Mesenchymal stem cell (in vitro differentiated cells and primary cell): ENCODE measurements around the gene GNA12.

Experiments
- DNase-seq: peaks from one replicate; pipeline ENCODE4 v3.0.0-alpha.2; 2013
- H2AFZ ChIP-seq: one replicate; pipeline ENCODE4 v1.6.1; 2013; ENCODE audit warnings: low read depth, mild to moderate bottlenecking, control low read depth, inconsistent platforms, low read length, moderate library complexity
- H2AK5ac ChIP-seq: 2 replicates; pipeline ENCODE4 v1.6.1; 2013; ENCODE audit warnings: low read length, moderate library complexity, mild to moderate bottlenecking, inconsistent platforms; ENCODE audit not compliant: severe bottlenecking
- H2BK120ac ChIP-seq: one replicate; pipeline ENCODE4 v1.6.1; 2013; ENCODE audit warnings: low read depth, mild to moderate bottlenecking, inconsistent platforms, low read length, moderate library complexity
- H2BK12ac ChIP-seq, 2 experiments: one replicate each; pipeline ENCODE4 v1.6.1; 2013; ENCODE audit warnings: inconsistent platforms in 2 of 2, low read length in 2 of 2, mild to moderate bottlenecking in 2 of 2, moderate library complexity in 2 of 2, control low read depth in 1 of 2
- H2BK15ac ChIP-seq: one replicate; pipeline ENCODE4 v1.6.1; 2013; ENCODE audit warnings: mild to moderate bottlenecking, low read depth, inconsistent platforms; ENCODE audit not compliant: poor library complexity, severe bottlenecking
- H2BK5ac ChIP-seq: 2 replicates; pipeline ENCODE4 v1.6.1; 2013; ENCODE audit warnings: low read depth, mild to moderate bottlenecking, low read length, control low read depth, inconsistent platforms; ENCODE audit not compliant: poor library complexity, severe bottlenecking
- H3K14ac ChIP-seq, 2 experiments: one replicate each; pipeline ENCODE4 v1.6.1; 2013; ENCODE audit warnings: inconsistent platforms in 2 of 2, low read length in 2 of 2, control low read depth in 1 of 2, mild to moderate bottlenecking in 1 of 2, moderate library complexity in 1 of 2
- H3K18ac ChIP-seq, 2 experiments: one replicate each; pipeline ENCODE4 v1.6.1; 2013; ENCODE audit warnings: inconsistent platforms in 2 of 2, low read length in 2 of 2, control low read depth in 1 of 2, low read depth in 1 of 2, mild to moderate bottlenecking in 1 of 2
- H3K23ac ChIP-seq, 2 experiments: one replicate each; pipeline ENCODE4 v1.6.1; 2013; ENCODE audit warnings: inconsistent platforms in 2 of 2, low read length in 2 of 2, mild to moderate bottlenecking in 2 of 2, moderate library complexity in 2 of 2, control low read depth in 1 of 2
- H3K27ac ChIP-seq: 2 replicates; pipeline ENCODE4 v1.5.1; 2013; ENCODE audit warnings: mild to moderate bottlenecking, moderate library complexity, low read length, control low read depth, inconsistent platforms; ENCODE audit not compliant: poor library complexity, severe bottlenecking
- H3K27me3 ChIP-seq, 2 experiments: 2 replicates each; pipeline versions ENCODE4 v1.6.1 to v1.7.0; 2013; ENCODE audit warnings: low read length in 2 of 2, mild to moderate bottlenecking in 2 of 2, moderate library complexity in 2 of 2, control low read depth in 1 of 2, inconsistent platforms in 1 of 2; ENCODE audit not compliant: control insufficient read depth in 1 of 2, insufficient read depth in 1 of 2
- H3K36me3 ChIP-seq, 2 experiments: 2 replicates each; pipeline versions ENCODE4 v1.6.1 to v1.7.0; 2013; ENCODE audit warnings: low read length in 2 of 2, control low read depth in 1 of 2, inconsistent platforms in 1 of 2, low read depth in 1 of 2, mild to moderate bottlenecking in 1 of 2; ENCODE audit not compliant: insufficient read depth in 2 of 2, control insufficient read depth in 1 of 2
- H3K4ac ChIP-seq, 2 experiments: one replicate each; pipeline ENCODE4 v1.6.1; 2013; ENCODE audit warnings: inconsistent platforms in 2 of 2, low read length in 2 of 2, mild to moderate bottlenecking in 2 of 2, moderate library complexity in 2 of 2, control low read depth in 1 of 2, low read depth in 1 of 2
- H3K4me1 ChIP-seq: 2 replicates; pipeline ENCODE4 v1.6.1; 2013; ENCODE audit warnings: low read depth, low read length, control low read depth; ENCODE audit not compliant: control insufficient read depth, insufficient read depth
- H3K4me2 ChIP-seq: 2 replicates; pipeline ENCODE4 v1.6.1; 2013; ENCODE audit warnings: low read length, mild to moderate bottlenecking, inconsistent platforms; ENCODE audit not compliant: poor library complexity, severe bottlenecking
- H3K4me3 ChIP-seq, 2 experiments: 2 replicates each; pipeline versions ENCODE4 v1.5.1 to v1.7.0; 2013; ENCODE audit warnings: low read length in 2 of 2, mild to moderate bottlenecking in 2 of 2, control low read depth in 1 of 2, low read depth in 1 of 2; ENCODE audit not compliant: insufficient read depth in 1 of 2
- H3K79me1 ChIP-seq: replicated peaks from 2 replicates; pipeline ENCODE4 v1.6.1; 2013; ENCODE audit warnings: mild to moderate bottlenecking, control low read depth, low read length, inconsistent platforms; ENCODE audit not compliant: poor library complexity, severe bottlenecking
- H3K9ac ChIP-seq: 2 replicates; pipeline ENCODE4 v1.7.0; 2013; ENCODE audit warnings: mild to moderate bottlenecking, low read length, moderate library complexity
- H3K9me3 ChIP-seq: 2 replicates; pipeline ENCODE4 v1.7.0; 2013; ENCODE audit warnings: mild to moderate bottlenecking, low read length; ENCODE audit not compliant: control insufficient read depth
- H4K8ac ChIP-seq: one replicate; pipeline ENCODE4 v1.6.1; 2013; ENCODE audit warnings: inconsistent platforms, mild to moderate bottlenecking, low read length, moderate library complexity
- H4K91ac ChIP-seq: one replicate; pipeline ENCODE4 v1.6.1; 2013; ENCODE audit warnings: mild to moderate bottlenecking, low read length, inconsistent platforms
- WGBS: methylation state at CpG from one replicate; pipeline ENCODE4 v1.1.7; 2013; ENCODE audit warnings: mixed read lengths; 5-methylcytosine and 5-hydroxymethylcytosine counted together

The GNA12 gene

GRCh38 chr7:2882111-2882510, 38.0 kb upstream of the GNA12 start:
- H3K14ac ChIP-seq, result no peak overlapping the region
- H3K27ac ChIP-seq, result no peak overlapping the region
- H2BK120ac ChIP-seq, result peak overlapping the region; percentile 39
- no peak overlapping the region for H3K23ac ChIP-seq
- H3K4me1 ChIP-seq, result peaks cover 7% of the 10 kb centered on the region
- H3K36me3 ChIP-seq, result no peaks in the 10 kb centered on the region
- H2BK12ac ChIP-seq, result no peak overlapping the region
- no peak overlapping the region for H4K91ac ChIP-seq
- no peak for DNase-seq
- H2BK5ac ChIP-seq, result no peak overlapping the region
- no peak overlapping the region for H3K9ac ChIP-seq
- no peak overlapping the region for H3K4me3 ChIP-seq
- H3K9me3 ChIP-seq, result no peaks in the 10 kb centered on the region
- peaks cover 0 to 29% of the 10 kb centered on the region in 2 experiments for H3K27me3 ChIP-seq
- no peak overlapping the region for H2BK15ac ChIP-seq
- H4K8ac ChIP-seq, result no peak overlapping the region
- H3K79me1 ChIP-seq, result no peaks in the 10 kb centered on the region
- H3K4me2 ChIP-seq, result no peak overlapping the region
- H3K18ac ChIP-seq, result no peak overlapping the region
- no peak overlapping the region for H2AFZ ChIP-seq
- WGBS, result 59% methylated on average over 10 of the region's 10 CpGs
- no peak overlapping the region for H2AK5ac ChIP-seq
- H3K4ac ChIP-seq, result no peak overlapping the region

DNA sequence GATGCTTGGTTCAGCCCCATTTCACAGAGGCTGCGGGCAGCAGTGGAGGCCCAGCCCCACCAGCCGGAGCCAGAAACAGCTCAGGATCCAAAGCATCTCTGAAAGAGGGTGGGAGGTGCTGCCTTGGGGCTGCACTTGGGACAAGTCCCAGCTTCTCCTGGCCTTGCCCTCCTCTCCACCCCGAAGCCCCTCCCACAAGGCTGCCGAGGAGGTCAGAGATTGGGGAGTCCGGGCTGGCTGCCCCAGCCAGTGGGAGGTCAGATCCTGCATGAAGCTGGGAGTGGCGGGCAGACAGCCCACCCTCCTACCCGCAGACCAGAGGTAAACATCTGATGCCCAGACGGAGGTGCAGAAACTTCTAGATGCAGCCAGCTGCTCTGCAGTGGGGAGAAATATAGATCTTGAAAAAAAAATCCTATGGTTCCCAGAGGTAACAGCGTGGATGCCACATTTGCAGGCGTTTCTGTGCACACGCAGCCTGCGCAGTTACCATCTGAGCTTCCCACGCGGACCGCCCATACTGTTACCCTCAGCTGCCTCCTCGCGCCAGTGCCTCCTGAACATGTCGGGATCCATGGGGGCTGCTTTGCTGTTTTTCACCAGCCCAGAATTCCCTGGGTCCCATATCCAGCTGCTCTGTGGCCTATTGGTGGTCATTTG, 36.9 kb upstream of the GNA12 start:
- Histone ChIP-seq H3K18ac (no peak overlapping the region), H4K91ac (no peak overlapping the region), H3K4me3 (no peak overlapping the region), H2BK15ac (no peak overlapping the region), H3K9ac (no peak overlapping the region), H3K36me3 (no peaks in the 10 kb centered on the region), H2AFZ (no peak overlapping the region), H3K27ac (no peak overlapping the region), H2BK12ac (no peak overlapping the region), H3K23ac (no peak overlapping the region), H3K4me1 (peaks cover 9% of the 10 kb centered on the region), H3K9me3 (no peaks in the 10 kb centered on the region), H2BK120ac (no peak overlapping the region), H3K79me1 (no peaks in the 10 kb centered on the region), H2BK5ac (no peak overlapping the region), H3K27me3 (peaks cover 0 to 29% of the 10 kb centered on the region in 2 experiments), H3K4ac (no peak overlapping the region), H3K4me2 (no peak overlapping the region), H4K8ac (no peak overlapping the region), H3K14ac (no peak overlapping the region), H2AK5ac (no peak overlapping the region)
- WGBS, result 72% methylated on average over 18 of the region's 18 CpGs
- DNase-seq, result no peak

GRCh38 chr7:2880051-2880450, 35.9 kb upstream of the GNA12 start:
- Histone ChIP-seq H3K23ac (no peak overlapping the region), H3K4me3 (no peak overlapping the region), H3K14ac (peak overlapping the region in 1 of 2 experiments; percentile 22), H2BK12ac (no peak overlapping the region), H3K79me1 (no peaks in the 10 kb centered on the region), H2AK5ac (no peak overlapping the region), H3K27ac (no peak overlapping the region), H3K4ac (no peak overlapping the region), H2BK120ac (no peak overlapping the region), H2AFZ (no peak overlapping the region), H3K18ac (no peak overlapping the region), H2BK5ac (no peak overlapping the region), H3K36me3 (no peaks in the 10 kb centered on the region), H4K8ac (no peak overlapping the region), H3K27me3 (peaks cover 0 to 29% of the 10 kb centered on the region in 2 experiments), H3K9ac (no peak overlapping the region), H3K9me3 (no peaks in the 10 kb centered on the region), H2BK15ac (no peak overlapping the region), H3K4me1 (peaks cover 11% of the 10 kb centered on the region), H3K4me2 (no peak overlapping the region), H4K91ac (no peak overlapping the region)
- DNase-seq, result no peak
- WGBS, result 84% methylated on average over 8 of the region's 8 CpGs

DNA sequence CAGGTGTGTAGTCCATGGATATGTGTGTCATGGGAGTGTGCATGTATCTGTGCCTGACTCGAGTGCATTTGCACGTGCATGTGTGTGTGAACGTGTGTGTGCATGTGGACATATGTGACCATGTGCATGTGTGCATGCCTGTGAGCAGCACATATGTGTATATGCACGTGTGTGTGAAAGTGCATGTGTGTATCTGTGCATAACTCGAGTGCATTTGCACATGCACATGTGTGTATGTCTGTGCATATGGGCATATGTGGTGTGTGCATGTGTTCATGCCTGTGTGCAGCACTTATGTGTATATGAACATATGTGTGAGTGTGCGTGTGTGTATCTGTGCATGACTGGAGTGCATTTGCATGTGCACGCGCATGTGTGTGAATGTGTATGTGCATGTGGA, 35.2 kb upstream of the GNA12 start:
- no peak overlapping the region for H3K27ac ChIP-seq
- peaks cover 0 to 29% of the 10 kb centered on the region in 2 experiments for H3K27me3 ChIP-seq
- no peaks in the 10 kb centered on the region for H3K9me3 ChIP-seq
- H3K9ac ChIP-seq, result no peak overlapping the region
- no peaks in the 10 kb centered on the region for H3K79me1 ChIP-seq
- no peak overlapping the region for H2BK120ac ChIP-seq
- peaks cover 13% of the 10 kb centered on the region for H3K4me1 ChIP-seq
- H3K36me3 ChIP-seq, result no peaks in the 10 kb centered on the region
- H2BK15ac ChIP-seq, result no peak overlapping the region
- no peak overlapping the region for H2AFZ ChIP-seq
- no peak for DNase-seq
- H3K18ac ChIP-seq, result no peak overlapping the region
- H3K4me3 ChIP-seq, result no peak overlapping the region
- no peak overlapping the region for H4K8ac ChIP-seq
- no peak overlapping the region for H3K4ac ChIP-seq
- no peak overlapping the region for H2BK12ac ChIP-seq
- H2BK5ac ChIP-seq, result no peak overlapping the region
- no peak overlapping the region for H3K4me2 ChIP-seq
- no peak overlapping the region for H2AK5ac ChIP-seq
- WGBS, result 92% methylated on average over 8 of the region's 8 CpGs
- H4K91ac ChIP-seq, result no peak overlapping the region
- H3K14ac ChIP-seq, result no peak overlapping the region
- no peak overlapping the region for H3K23ac ChIP-seq
